GM23248 (cell line): ENCODE measurements around the gene B4GALT5.

Experiments used
- EZH2 ChIP-seq: fragments of 200-600 bp; sonication (generic); IDR thresholded peaks from 2 replicates; pipeline ENCODE4 v1.6.1; 2018; ENCODE audit warnings: antibody characterized with exemption, mild to moderate bottlenecking; ENCODE audit not compliant: insufficient read depth, poor library complexity, severe bottlenecking
- EZH2phosphoT487 ChIP-seq: fragments of 200-600 bp; sonication (generic); IDR thresholded peaks from 2 replicates; pipeline ENCODE4 v1.6.1; 2018; ENCODE audit warnings: antibody characterized with exemption, moderate library complexity, mild to moderate bottlenecking, low read depth; ENCODE audit not compliant: insufficient read depth

DNA sequence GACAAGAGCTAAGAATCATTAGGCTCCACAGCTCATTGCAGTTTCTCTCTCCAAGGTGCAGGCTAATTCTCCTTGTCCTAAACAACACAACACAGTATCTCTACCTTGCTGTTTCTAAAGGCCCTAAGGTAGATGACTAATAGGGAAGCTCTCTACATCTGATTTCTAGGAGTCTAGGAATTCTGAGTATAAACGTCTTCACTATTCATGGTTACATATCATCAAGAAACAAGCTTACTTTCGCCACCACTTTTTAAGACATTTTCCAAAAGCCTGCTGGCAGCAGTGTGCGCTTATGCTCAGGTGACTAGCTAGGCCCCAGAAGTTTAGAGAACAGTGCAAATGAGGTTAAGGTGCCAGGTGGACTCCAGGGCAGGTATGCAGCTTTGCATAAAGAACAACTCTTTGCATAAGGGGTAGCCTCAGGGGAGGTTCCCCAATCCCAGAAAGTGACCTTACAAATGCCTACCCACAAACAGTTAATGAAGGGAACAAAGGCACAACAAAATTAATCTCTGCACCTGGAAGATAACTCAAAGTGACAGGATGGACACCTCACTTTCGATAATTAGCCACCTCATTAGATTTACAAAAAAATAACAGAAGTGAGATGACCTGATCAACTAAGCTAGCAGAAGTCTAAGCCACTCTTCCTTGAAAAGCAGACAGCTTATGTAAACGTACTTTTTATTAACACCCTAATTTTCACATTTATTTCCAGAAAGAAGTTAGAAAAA, 20.1 kb downstream of the B4GALT5 start:
- TF ChIP-seq EZH2 (no peak), EZH2phosphoT487 (no peak)
